ENCODE results near the gene DNASE2B. TPM values are rescaled to one million over a fixed set of nuclear protein-coding genes. Genes with fewer than 3 reads are reported as not detected.

DNASE2B gene
- total RNA-seq, 1 experiment from 2014 or later = not detected

DNA sequence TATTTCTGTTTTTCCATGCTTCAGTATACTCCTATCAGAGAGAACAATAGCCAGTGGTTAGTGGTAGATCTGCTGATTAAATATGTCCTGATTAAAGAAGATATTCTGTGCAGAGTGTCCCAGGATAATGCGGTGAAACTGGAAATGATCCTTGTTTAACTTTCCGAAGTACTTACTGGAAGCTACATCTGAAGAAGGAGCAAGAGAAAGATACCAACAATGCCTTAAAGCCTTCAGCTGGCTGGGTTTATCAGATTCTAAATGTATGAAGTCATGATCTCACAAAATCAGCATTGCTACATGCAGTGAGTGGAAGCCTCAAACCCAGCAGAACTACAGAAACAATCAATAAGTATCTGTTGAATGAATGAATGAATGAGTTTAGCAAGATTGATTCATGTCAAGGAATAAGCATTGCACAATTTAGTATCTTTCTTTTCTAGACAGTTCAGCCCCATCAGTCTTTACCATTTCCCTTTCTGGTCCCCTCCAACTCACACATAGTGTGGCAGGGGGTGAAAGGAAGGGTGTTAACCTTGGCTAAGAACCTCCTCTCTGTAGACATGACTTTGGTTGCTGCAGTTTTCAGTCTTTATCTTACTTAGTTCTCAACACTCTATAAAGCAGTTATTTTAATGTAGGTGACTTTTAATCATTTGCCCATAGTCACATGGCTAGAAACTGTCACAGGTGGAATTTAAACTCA, 24.7 kb upstream of the DNASE2B start:
- no CpG with 5 or more reads among the region's 2 CpGs for WGBS (ENCODE audit: extremely low coverage, insufficient read length, low lambda C conversion rate)
- Histone ChIP-seq H4K5ac (ENCODE audit: insufficient read length, low read depth, low read length) (no peak overlapping the region), H4K91ac (ENCODE audit: insufficient read length, low read depth, low read length) (no peak overlapping the region), H3K23me2 (ENCODE audit: insufficient read length, low read depth, low read length, poor library complexity, severe bottlenecking) (no peaks in the 10 kb centered on the region), H3K79me1 (ENCODE audit: insufficient read depth, low read depth, low read length, poor library complexity, severe bottlenecking) (no peaks in the 10 kb centered on the region), H4K8ac (replicated peaks; ENCODE audit: insufficient read length, low read depth, low read length) (no peak overlapping the region), H3K4ac (ENCODE audit: low read depth, low read length) (no peak overlapping the region), H2BK15ac (ENCODE audit: low read depth, low read length) (no peak overlapping the region), H3T11ph (ENCODE audit: low read length) (no peak overlapping the region), H2BK20ac (ENCODE audit: low read depth, low read length, poor library complexity, severe bottlenecking) (no peak overlapping the region), H3K18ac (ENCODE audit: insufficient read length, low read depth, low read length) (no peak overlapping the region), H3K4me1 (ENCODE audit: insufficient read depth, low read length) (no peaks in the 10 kb centered on the region), H3K56ac (ENCODE audit: insufficient read length, low read depth, low read length) (no peak overlapping the region), H3K27me3 (ENCODE audit: insufficient read depth, low read length) (no peaks in the 10 kb centered on the region), H3K27ac (ENCODE audit: insufficient read length, low read depth, low read length) (no peak overlapping the region), H3K23ac (ENCODE audit: insufficient read length, low read depth, low read length) (no peak overlapping the region), H3K79me2 (ENCODE audit: insufficient read depth, low read length) (no peaks in the 10 kb centered on the region), H3K9me3 (ENCODE audit: control insufficient read depth, low read depth, low read length) (no peaks in the 10 kb centered on the region), H2AK5ac (ENCODE audit: insufficient read length, low read length) (no peak overlapping the region), H4K20me1 (ENCODE audit: control insufficient read depth, insufficient read depth, insufficient read length) (no peaks in the 10 kb centered on the region), H3K14ac (ENCODE audit: insufficient read depth, low read length) (no peak overlapping the region), H3K9ac (ENCODE audit: extremely low read depth, insufficient read length, low read length) (no peak overlapping the region), H2BK5ac (ENCODE audit: insufficient read length, low read length) (no peak overlapping the region), H2AFZ (ENCODE audit: low read length) (no peak overlapping the region), H2BK120ac (ENCODE audit: low read depth, low read length, poor library complexity, severe bottlenecking) (no peak overlapping the region), H2BK12ac (ENCODE audit: insufficient read length, low read depth, low read length) (no peak overlapping the region), H3K4me2 (ENCODE audit: insufficient read depth, insufficient read length, low read length) (no peak overlapping the region)
- H3K27me3 Mint-ChIP-seq (ENCODE audit: low read depth) = no peaks in the 10 kb centered on the region; the same call in 1 of the 2 replicates
- no peaks in the 10 kb centered on the region for H3K36me3 Mint-ChIP-seq (ENCODE audit: insufficient read depth in 1 of 3, low read depth in 3 of 3)
- H3K9me3 Mint-ChIP-seq = no peaks in the 10 kb centered on the region
- H3K4me1 Mint-ChIP-seq = no peaks in the 10 kb centered on the region
- DNase-seq = no peak
- TF ChIP-seq, protein P1, sequence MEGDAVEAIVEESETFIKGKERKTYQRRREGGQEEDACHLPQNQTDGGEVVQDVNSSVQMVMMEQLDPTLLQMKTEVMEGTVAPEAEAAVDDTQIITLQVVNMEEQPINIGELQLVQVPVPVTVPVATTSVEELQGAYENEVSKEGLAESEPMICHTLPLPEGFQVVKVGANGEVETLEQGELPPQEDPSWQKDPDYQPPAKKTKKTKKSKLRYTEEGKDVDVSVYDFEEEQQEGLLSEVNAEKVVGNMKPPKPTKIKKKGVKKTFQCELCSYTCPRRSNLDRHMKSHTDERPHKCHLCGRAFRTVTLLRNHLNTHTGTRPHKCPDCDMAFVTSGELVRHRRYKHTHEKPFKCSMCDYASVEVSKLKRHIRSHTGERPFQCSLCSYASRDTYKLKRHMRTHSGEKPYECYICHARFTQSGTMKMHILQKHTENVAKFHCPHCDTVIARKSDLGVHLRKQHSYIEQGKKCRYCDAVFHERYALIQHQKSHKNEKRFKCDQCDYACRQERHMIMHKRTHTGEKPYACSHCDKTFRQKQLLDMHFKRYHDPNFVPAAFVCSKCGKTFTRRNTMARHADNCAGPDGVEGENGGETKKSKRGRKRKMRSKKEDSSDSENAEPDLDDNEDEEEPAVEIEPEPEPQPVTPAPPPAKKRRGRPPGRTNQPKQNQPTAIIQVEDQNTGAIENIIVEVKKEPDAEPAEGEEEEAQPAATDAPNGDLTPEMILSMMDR (conservative IDR thresholded peaks at IDR 0.05) = no peak
- H3K4me3 Mint-ChIP-seq = no peak overlapping the region
- no peak overlapping the region for H3K27ac Mint-ChIP-seq

Measured in H9 (cell line).